ENCODE data around the gene SIX2.

- TF ChIP-seq MAX (IDR thresholded peaks at IDR 0.05) (no peak), REST (IDR thresholded peaks at IDR 0.05; ENCODE audit: low read depth) (no peak), FOXM1 (IDR thresholded peaks at IDR 0.05; ENCODE audit: borderline replicate concordance, low read depth) (no peak), CEBPB (IDR thresholded peaks at IDR 0.05) (no peak)
These were observed 3.5 kb upstream of the SIX2 start for GRCh38 chr2:45012733-45013132.

All from Ishikawa (cell line).